Choroid plexus epithelial cell (primary cell): ENCODE data around the gene BSDC1.
A peak's percentile ranks its signal among the peaks of the same experiment; 100 is the strongest.
"Not testable (repeated sequence)": the region's sequence is repeated elsewhere in the genome, so short reads cannot be mapped to it uniquely, and the experiment has no call there.

Source experiments
- DNase-seq: peaks from one replicate; pipeline ENCODE4 v3.0.0-alpha.2; 2010; ENCODE audit warnings: low read depth
- H3K4me3 ChIP-seq: 2 replicates; pipeline ENCODE4 v1.5.1; 2011; ENCODE audit warnings: low read depth, mild to moderate bottlenecking, control low read depth, low read length, moderate library complexity
- CTCF ChIP-seq: conservative IDR thresholded peaks from 2 replicates; pipeline ENCODE4 v1.5.1; 2011; ENCODE audit warnings: low read depth, mild to moderate bottlenecking, control low read depth, inconsistent platforms, low read length, moderate library complexity

Gene BSDC1

GRCh38 chr1:32404946-32405345 is 10.7 kb upstream of the BSDC1 start:
- no peak for TF ChIP-seq CTCF
- DNase-seq = peak; percentile 23
- no peak overlapping the region for H3K4me3 ChIP-seq

- TF ChIP-seq CTCF = peak; percentile 93
- DNase-seq = peak; percentile 81
- H3K4me3 ChIP-seq = no peak overlapping the region
Measured at GRCh38 chr1:32400876-32401631, 6.8 kb upstream of the BSDC1 start.

GRCh38 chr1:32399843-32400242 is 5.6 kb upstream of the BSDC1 start:
- H3K4me3 ChIP-seq = no peak overlapping the region
- no peak for TF ChIP-seq CTCF
- no peak for DNase-seq

- DNase-seq = peak; percentile 29
- no peak for TF ChIP-seq CTCF
Measured at GRCh38 chr1:32398401-32398800, 4.2 kb upstream of the BSDC1 start.

GRCh38 chr1:32396524-32396923 is 2.3 kb upstream of the BSDC1 start:
- not testable (repeated sequence) for DNase-seq, H3K4me3 ChIP-seq

More at GRCh38 chr1:32398401-32398800, 4.2 kb upstream of the BSDC1 start:
- H3K4me3 ChIP-seq = no peak overlapping the region

GRCh38 chr1:32394890-32395432 is 720 bp upstream of the BSDC1 start:
- DNase-seq = peak; percentile 42
- peak overlapping the region; percentile 83 for H3K4me3 ChIP-seq
- TF ChIP-seq CTCF = no peak

- peak; percentile 51 for DNase-seq
- peak overlapping the region; percentile 83 for H3K4me3 ChIP-seq
- no peak for TF ChIP-seq CTCF
Measured at GRCh38 chr1:32393832-32394140, 455 bp downstream of the BSDC1 start.
